Measurements from ENCODE around the gene BAG1.

DNA sequence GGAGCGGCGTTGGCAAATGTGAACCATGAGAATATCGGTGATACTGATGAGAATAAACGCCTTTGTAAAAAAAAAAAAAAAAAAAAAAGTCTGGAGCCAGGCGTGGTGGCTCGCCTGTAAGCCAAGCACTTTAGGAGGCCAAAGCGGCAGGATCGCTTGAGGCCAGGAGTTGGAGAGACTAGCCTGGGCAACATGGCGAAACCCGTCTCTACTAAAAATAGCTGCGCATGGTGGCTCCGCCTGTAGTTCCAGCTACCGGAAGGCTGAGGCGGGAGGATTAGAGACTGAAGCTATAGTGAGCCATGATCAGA, 25.4 kb upstream of the BAG1 start:
- no peak for TF ChIP-seq FOXA1 (IDR thresholded peaks at IDR 0.05)
- TF ChIP-seq, protein P1, sequence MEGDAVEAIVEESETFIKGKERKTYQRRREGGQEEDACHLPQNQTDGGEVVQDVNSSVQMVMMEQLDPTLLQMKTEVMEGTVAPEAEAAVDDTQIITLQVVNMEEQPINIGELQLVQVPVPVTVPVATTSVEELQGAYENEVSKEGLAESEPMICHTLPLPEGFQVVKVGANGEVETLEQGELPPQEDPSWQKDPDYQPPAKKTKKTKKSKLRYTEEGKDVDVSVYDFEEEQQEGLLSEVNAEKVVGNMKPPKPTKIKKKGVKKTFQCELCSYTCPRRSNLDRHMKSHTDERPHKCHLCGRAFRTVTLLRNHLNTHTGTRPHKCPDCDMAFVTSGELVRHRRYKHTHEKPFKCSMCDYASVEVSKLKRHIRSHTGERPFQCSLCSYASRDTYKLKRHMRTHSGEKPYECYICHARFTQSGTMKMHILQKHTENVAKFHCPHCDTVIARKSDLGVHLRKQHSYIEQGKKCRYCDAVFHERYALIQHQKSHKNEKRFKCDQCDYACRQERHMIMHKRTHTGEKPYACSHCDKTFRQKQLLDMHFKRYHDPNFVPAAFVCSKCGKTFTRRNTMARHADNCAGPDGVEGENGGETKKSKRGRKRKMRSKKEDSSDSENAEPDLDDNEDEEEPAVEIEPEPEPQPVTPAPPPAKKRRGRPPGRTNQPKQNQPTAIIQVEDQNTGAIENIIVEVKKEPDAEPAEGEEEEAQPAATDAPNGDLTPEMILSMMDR (IDR thresholded peaks at IDR 0.05; ENCODE audit: low read depth, low read length, missing input control), result no peak

Data from liver (tissue), 2 donors.